ENCODE results near the gene GALNT6.
"Not testable (repeated sequence)": the region's sequence is repeated elsewhere in the genome, so short reads cannot be mapped to it uniquely, and the experiment has no call there.

The GALNT6 gene

DNA sequence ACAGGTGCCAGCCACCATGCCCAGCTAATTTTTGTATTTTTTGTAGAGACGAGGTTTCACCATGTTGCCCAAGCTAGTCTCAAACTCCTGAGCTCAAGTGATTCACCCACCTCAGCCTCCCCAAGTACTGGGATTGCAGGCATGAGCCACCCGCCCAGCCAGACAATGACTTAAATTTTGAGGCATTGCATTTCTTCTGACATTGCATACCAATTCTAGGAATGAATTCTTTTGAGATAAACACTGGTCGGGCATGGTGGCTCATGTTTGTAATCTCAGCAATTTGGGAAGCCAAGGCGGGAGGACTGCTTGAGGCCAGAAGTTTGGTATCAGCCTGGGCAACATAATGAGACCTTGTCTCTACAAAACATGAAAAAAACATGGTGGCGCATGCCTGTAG lies 42.2 kb downstream of the GALNT6 start:
- DNase-seq, result no peak

DNA sequence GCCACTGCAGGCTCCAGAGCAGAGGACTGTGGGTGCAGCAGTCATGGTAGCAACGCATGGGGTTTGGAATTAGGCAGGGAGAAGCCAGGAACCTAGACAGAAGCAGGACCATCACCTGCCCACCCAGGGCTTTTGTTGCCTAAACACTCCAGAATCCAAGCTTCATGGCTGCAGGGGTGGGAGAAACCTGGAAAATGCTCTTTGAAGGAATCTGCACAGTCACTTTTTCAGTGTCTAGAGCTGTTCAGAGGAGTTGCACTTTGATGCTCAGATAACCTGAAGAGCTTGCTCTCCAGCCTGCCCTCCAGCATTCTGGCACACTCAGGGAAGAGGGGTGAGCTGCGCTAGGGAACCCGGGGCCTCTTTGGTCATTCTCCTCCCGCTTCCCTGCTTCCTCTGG lies 43.1 kb downstream of the GALNT6 start:
- no peak for DNase-seq

DNA sequence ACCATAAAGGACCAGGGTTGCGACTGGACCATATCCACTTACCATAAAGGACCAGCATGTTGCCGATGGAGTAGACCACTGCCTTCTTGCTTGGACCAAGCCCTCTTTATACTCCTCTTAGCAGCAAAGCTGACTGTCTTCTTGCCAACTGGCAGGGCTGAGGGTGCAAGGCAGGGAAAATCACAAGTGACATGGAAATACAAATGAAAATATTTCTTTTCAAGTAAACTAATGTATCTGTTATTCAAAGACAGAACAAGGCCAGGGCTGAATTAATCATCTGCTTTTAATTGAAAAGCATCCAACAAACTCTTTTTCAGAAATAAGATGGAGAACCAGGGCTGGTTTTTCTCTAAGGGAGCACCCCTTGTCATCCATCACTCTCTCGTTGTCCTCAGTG lies 44.6 kb downstream of the GALNT6 start, which contains the start of gene CELA1:
Gene CELA1, minus strand, starts transcription at position 99 of the 400 bp plus-strand sequence. Its CDS starts 41 bp downstream, at position 58.
- no peak for DNase-seq

DNA sequence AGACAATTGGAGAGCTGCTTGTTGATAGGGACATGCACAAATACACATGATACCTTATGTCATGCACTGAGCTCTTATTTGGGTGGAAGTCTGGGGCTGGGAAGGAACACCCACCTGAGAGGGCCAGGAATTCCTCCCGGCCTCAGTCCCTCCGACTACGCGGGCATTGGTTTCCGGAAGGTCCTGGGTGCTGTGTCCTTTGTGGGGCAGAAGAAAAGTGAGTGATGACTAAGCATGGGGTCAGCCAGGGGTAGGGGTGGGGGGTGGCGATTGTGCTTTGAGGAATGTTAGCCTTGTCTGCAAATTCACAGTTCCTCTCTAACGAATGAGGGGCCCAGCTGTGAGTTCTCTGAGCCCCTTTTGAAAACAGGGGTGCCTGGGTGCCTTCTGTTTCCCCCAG lies 45.5 kb downstream of the GALNT6 start:
- no peak for DNase-seq

DNA sequence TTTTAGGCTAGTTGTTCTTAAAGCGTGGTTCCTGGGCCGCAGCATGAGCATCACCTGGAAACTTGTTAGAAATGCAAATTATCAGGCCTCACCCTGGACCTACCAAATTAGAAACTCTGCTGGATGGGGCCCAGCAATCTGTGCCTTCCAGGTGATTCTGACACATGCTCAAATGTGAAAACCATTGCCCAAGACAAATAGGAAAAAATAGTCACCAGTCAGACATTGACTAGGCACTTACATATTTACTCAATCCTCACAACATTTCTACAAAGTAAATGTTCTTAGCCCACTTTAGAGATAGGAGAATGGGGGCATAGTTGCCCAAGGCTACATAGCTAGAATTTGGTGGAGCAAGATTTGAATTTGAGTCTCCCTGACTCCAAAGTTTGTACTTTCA lies 48.0 kb downstream of the GALNT6 start:
- DNase-seq, result no peak

DNA sequence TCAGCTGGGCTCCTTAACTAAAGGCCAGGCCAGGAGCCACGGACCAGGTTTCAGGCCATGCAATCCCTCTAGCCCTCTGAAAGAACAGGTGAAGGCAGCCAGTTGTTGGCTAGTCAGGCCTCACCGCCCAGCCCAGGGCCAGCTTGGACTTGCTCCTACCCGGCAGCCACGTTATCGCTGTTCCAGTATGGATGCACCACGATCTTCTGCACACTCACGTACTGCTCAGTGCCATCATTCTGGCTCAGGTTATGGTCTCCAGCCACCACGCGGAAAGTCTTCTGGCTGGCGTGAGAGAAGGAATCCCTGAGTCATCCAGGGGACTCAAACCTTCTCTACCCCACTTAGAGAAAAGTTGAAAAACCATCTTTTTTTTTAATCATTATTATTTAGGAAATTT lies 48.8 kb downstream of the GALNT6 start:
- DNase-seq, result no peak

DNA sequence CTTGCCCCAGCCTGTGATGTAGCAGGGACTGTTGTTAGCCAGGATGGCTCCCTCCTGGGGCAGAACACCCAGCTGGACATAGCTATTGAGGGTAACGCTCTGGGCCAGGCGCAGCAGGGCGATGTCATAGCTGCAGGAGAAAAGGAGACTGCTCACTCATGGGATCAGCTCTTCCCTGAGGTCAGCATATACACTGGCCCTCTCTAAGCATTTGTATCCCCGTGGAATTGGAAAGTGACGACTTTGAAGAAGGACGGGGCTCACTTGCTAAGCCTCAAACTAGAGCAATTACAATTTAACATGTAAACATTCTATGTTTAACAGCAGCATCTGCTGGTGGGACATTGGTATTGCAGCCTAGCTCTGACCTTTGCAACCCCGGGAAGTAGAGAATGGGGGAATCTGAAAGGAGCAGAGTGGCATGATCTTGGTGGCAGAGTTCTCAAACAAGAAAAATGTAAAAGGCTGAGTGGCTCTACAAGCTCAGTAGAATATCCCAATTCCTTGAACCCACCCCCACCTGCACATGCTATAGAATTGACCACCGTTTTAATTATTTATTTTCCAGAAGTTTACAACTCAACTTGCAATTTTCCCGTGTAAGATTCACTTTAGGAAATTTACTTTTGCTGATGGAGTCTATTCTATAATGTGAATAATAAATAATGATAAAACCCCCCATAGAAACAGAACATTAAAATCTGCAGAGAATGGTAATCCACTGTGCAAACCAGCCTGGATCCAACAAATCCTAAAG lies 49.8 kb downstream of the GALNT6 start:
- peak; percentile 55 to 72 for DNase-seq

DNA sequence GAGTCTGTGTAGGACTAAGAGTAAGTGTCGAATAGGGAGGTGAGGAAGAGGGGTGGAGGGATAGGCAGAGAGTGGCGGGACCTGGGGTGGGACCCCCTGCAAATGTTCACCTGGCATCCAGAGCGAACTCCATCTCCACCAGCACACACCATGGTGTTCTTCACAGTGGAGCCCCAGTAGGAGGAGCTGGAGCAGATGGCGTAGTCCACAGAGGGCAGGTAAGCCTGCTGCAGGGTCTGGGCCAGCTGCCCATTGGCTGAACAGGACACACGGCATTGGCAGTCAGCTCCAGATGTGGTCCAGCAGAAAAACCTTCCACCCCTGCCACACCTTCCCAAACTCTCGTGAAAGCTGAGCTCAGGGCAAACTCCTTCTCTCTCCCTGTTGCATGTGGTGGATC lies 51.5 kb downstream of the GALNT6 start:
- no peak for DNase-seq

DNA sequence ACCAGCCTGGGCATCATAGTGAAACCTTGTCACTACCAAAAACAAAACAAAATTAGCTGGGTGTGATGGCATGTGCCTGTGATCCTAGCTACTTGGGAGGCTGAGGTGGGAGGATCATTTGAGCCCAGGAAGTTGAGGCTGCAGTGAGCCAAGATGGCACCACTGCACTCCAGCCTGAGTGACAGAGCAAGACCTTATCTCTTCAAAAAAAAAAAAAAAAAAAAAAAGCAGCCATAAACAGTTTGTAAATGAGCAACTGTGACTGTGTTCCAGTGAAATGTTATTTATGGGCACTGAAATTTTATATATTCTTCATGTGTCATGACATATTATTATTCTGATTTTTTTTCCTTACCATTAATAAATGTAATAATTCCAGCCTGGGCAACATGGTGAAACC lies 53.9 kb downstream of the GALNT6 start:
- DNase-seq, result not testable (repeated sequence)

DNA sequence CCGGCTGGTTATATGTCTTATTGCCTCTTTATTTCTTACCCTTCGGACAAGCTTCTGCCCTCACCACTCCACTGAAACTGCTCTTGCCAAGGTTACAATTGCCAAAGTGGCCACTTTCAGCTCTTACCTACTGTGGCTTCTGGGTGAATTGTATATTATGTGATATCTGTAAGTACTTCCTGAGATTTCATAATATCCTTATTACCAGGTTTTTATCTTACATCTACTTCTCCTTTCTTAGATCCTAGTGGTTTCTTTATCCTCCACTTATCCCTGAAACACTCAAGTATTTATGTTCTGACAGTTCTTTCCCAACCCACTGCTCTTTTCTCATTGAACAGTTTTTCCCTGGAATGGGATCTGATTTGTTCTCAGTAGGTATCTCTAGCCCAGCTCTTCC lies 55.3 kb downstream of the GALNT6 start:
- DNase-seq, result no peak

DNA sequence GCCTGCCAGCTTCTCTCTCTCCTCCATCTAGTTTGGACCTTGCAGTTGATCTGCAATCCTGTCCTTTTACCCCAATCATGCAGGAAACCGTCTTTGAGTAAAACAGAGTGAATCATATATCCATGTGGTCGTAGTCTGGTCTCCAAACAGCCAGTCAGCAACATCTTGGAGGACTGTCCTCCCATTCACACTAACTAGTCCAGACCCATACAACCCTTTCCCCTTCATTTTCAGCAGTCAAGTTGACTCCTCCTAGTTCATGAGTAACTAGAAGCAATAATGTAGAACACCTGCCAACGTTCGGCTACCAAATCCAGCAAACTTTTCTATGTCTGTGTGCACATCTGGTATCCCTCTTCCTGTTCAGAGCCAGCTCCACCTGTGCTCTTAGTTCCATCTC lies 56.4 kb downstream of the GALNT6 start:
- DNase-seq, result no peak

DNA sequence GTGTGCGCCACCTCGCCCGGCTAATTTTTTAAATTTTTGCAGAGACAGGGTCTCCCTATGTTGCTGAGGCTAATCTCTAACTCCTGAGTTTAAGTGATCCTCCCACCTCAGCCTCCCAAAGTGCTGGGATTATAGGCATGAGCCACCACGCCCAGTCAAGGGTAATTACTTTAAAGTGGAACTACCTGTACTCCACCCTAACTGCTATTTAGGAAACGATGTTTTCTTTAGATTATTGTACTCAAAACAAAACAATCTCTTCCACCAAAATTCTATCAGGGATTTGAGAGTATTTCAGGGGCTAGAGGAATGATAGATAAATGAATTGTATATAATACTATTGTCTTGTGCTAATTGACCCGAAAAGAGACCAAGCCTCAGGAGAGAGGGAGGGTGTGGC lies 57.7 kb downstream of the GALNT6 start:
- DNase-seq, result no peak

DNA sequence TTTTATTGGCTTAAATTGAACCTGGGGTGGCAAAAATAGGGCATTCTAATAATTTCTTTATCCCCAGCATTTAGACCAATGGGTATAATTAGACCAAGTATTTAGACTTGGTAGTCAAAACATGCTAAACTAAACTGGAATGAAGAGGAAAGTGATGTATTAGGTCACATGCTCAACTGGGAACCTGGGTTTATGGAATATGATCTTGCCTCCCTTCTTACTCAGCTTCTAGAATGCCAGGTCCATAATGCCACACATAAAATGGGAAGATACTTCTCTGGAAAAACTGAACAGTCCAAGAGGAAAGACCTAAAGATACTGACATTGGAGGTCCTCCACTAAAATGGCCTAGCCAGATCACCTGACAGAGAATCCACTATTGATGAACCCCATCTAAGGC lies 61.0 kb downstream of the GALNT6 start:
- no peak for DNase-seq

DNA sequence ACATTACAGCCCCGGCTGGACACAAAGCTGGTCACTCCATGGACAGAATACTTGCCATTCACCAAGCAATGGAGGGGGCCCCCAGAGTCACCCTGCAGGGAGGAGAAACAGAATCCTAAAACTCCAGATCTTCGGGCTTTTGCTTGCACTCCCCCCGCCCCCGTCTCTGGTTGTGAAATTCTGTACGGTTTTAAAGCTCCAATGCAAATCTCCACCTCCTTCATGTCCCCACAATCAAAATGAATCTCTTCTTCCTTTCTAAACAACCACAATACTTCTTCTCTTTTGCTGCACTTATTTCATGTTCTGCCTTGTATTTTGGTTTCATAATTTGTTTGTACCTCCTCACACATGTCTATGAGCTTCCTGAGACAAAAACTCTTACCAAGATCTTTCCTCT lies 61.5 kb downstream of the GALNT6 start:
- no peak for DNase-seq

DNA sequence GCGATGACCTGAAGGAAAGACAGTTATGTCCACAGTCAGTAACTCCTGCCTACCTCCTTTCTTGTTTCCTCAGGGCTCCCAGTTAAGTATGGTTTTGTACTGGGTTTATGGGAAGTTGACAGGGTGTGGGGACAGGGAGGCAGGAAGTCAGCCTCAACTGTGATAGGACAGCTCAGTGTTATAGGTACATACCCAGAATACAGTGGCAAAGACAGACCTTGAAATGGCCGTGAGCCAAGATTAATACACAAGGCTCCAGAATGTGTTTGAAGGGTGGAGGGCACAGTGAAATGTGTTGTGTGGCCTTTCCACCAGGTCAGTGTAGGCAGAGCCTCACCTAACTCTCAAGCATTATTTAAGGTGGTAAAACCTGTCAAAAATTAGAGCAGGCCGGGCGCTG lies 62.6 kb downstream of the GALNT6 start:
- DNase-seq, result no peak

DNA sequence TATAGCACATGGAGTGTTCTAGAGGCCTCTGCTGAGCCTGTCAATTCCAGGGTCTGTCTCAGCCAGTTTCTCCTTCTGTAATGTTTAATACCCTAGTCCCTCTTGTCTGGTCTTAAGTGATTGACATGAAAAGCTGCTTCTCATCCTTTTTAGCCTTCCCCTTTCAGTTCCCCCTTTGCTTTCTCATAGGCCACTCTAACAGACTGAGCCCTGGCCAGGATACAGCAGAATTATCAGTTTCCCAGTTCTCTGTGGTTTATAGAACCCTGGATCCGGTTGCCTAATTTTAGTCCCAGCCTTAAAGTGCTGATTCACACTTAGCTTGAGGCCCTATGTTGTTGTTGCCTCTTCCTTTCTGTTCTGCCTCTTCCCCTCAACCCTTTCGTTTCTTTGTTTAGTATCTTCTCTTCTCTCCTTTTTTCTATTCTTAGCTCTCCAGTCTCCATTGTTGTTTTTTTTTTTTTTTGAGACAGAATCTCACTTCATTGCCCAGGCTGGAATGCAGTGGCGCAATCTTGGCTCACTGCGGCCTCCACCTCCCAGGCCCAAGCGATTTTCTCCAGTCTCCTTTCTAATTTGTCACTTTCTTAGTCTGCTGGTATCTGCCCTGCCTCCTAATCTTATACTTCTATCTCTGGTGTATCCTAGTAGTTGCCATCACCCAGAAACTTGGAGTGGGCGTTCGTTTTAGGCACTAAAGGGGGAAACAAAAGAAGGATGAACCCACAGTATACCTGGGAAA lies 64.3 kb downstream of the GALNT6 start:
- no peak for DNase-seq

DNA sequence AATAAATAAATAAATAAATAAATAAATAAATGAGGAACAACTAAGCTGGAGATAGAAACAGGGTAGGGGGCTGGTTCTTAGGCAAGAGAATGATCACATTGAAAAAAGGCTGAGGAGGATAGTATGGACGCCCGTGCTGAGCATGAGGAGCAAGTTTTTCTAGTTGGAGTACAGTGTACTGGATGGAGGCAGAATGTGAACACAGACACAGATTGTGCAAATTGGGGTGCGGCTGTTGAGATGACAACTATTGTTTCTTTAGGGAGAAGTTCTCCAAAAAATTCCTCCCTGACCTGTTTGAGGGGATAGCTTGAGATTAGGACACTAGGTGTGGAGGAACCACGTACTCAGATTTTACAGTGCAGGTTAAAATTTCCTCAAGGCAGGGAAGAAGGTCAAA lies 66.3 kb downstream of the GALNT6 start:
- DNase-seq, result no peak

DNA sequence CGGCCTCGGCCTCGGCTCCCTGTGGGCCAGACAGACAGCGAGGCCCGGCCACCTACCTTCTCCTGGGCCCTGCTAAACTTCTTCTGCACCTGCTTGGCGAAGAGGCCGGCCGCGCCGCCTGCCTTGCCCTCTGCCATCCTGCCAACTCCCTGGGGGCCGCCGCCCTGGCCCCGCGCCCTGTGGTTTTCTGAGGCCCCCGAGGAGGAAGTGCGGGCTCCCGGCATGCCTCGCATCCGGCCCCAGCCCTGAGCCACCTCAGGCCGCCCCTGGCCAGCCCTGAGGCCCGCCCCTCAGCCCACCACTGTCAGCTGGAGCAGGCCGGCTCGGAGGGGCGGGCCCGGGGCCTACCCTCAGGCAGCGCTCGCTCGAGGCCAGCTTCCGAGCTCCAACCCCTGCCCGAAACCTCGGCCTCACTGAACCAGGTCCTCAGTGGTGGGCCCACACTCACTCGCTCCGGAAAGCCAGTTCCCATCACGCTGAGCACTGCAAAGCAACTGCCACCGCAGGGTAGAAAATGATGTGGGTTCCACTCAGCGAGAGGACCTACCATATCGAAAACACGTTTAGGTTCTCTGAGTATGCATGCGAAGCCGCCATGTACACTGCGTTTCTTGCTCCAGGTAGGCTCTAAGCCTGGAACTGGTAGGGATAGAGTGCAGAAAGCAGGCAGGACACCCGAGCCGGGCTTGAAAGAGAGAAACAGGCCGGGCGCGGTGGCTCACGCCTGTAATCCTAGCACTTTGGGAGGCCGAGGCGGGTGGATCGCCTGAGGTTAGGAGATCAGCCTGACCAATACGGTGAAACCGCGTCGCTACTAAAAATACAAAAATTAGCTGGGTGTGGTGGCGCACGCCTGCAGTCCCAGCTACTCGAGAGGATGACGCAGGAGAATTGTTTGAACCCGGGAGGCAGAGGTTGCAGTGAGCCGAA lies 67.0 kb downstream of the GALNT6 start, which contains the start of gene BIN2:
Gene BIN2, minus strand, starts transcription at position 209 of the 930 bp plus-strand sequence. Its CDS starts 72 bp downstream, at position 137.
- no peak for DNase-seq

DNA sequence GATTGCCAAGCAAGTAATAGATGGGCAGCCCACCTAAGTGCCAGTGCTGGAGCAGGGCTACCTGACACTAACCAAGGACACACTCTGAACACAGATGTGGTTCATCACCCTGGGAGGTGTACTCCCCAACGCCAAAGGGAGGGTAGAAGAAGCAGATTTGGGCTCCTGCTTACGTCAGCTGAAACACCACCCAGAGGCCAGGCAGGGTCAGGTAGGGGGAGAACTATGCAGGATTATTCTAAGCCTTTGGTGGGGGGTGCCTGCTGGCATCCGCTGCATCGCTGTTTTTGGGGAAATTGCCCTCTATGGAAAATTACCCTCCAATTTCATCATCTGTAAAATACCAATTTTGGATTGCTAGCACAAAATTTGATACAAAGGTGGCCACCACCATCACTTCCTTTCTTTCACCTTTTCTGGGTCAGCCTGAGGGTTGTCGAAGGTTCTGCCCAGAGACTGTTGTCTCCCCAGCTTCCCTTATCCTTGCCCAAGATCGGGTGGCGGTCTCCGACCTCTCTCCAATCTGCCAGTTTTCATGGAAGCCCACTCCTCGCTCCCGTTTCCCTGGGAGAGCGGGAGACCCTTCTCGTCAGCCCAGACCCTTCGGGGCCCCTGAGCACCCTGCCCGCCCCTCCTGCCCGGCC lies 67.8 kb downstream of the GALNT6 start:
- no peak for DNase-seq

DNA sequence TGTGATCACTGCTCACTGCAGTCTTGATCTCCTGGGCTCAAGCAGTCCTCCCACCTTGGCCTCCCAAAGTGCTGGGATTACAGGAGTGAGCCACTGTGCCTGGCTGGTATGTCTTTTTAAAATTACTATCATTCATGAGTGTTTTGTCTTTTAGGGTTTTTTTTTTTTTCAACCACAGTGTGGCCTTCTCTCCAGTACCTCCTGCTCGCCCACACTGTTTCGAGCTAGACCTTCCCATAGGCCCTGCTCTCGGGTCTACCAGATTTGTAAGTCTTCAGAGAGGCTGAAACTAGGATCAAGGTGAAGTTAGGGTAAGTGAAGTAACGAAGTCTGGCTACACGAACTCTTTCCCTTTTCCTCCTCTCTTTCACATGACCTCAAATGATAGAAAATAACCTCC lies 68.8 kb downstream of the GALNT6 start:
- DNase-seq, result no peak

DNA sequence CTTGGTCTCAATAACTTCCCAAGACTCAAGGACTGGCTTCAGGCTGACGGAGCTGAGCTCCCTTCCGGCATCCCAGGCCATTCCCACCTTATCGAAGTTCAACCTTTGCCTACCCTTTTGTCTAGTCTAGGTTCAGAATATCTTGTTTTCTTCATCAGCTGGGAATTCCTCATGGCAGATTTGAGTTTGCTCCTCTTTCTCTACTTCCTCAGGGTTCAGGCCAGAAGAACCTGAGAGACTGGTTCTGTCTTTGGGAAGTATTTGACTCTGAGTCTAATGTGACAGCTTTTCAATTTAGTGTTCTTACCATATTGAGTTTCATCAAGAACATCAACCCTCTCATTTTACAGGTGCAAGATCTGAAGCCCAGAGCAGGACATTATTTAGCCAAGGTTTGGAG lies 69.3 kb downstream of the GALNT6 start:
- no peak for DNase-seq

DNA sequence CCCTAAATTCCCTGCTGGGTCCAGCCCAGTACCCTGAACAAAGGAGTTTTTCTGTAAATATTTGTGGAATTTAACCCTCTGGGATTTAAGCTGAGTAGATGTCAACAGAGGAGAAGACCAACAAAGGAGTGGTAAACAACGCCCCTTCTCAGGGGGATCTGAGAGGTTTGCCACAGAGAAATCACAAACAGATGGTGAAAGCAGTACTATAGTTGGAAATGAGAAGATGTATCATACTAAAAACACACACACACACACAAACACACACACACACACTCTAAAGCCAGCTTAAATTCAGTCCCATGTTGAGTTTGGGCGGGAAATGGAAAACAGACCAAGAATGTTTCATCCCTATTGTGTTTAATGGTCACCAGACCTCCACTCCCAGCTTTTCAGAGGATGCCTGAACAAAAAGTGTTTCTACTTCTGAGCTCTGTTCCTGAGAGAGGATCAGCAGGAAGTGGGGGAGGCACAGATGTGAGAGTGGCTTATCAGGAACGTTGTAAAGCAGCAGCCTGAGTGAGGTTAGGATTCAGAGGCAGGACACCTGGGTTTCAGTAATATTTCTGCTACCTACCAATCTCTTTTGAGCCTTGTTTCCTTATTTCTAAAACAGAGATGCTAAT lies 70.4 kb downstream of the GALNT6 start:
- no peak for DNase-seq

All from NCI-H2081 (cell line).